Suprapubic skin (tissue), 3 donors: Measurements from ENCODE around the gene RAB3A.

Experiments used
- POLR2A ChIP-seq, 2 donors: fragments of 450-650 bp; IDR thresholded peaks; one replicate each; pipeline ENCODE4 v1.6.1; 2017; ENCODE audit warnings: antibody characterized with exemption in 2 of 2, mild to moderate bottlenecking in 2 of 2, moderate library complexity in 2 of 2
- TF ChIP-seq, protein P1 (sequence below), 2 donors: fragments of 200-600 bp in 1 of 2; fragments of 450-650 bp in 1 of 2; sonication (generic) in 1 of 2; IDR thresholded peaks; one replicate each; pipeline ENCODE4 v1.5.1; 2016 to 2019; ENCODE audit warnings: antibody characterized with exemption in 2 of 2, mild to moderate bottlenecking in 1 of 2, moderate library complexity in 1 of 2

DNA sequence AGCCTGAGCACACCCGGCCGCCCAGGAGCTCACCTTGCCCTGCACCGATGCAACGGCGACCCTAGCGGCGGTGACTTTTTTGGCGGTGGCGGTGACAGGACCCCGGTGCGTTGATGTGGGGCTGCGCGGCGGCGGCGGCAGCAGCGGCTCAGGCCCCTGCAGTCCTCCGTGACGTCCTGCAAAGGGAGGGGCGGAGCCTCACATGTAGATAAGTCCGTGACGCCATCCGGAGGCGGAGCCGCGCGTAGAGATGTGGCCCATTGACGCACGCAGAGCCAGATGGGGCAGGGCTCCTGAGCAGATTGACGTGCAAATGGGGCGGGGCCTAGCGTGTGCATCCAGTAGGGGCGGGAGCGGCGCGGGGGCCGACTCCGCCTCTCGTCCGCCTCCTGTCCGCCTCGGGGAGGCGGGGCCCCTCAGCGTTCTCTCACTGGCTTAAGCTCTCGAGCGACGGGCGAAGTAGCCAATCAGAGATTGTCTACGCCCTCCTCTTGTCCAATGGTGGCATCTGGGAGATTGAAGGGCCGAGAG, at the start of gene RAB3A:
- TF ChIP-seq, protein P1, sequence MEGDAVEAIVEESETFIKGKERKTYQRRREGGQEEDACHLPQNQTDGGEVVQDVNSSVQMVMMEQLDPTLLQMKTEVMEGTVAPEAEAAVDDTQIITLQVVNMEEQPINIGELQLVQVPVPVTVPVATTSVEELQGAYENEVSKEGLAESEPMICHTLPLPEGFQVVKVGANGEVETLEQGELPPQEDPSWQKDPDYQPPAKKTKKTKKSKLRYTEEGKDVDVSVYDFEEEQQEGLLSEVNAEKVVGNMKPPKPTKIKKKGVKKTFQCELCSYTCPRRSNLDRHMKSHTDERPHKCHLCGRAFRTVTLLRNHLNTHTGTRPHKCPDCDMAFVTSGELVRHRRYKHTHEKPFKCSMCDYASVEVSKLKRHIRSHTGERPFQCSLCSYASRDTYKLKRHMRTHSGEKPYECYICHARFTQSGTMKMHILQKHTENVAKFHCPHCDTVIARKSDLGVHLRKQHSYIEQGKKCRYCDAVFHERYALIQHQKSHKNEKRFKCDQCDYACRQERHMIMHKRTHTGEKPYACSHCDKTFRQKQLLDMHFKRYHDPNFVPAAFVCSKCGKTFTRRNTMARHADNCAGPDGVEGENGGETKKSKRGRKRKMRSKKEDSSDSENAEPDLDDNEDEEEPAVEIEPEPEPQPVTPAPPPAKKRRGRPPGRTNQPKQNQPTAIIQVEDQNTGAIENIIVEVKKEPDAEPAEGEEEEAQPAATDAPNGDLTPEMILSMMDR (IDR thresholded peaks at IDR 0.05) = no peak
- no peak for TF ChIP-seq POLR2A (IDR thresholded peaks at IDR 0.05)
